Measurements from ENCODE around the gene RBBP8. TPM values are rescaled to one million over a fixed set of nuclear protein-coding genes. Genes with fewer than 3 reads are reported as not detected.

RBBP8 gene
- total and polyA plus RNA-seq, 2 experiments from 2014 or later: 13.1 to 25.7 TPM

DNA sequence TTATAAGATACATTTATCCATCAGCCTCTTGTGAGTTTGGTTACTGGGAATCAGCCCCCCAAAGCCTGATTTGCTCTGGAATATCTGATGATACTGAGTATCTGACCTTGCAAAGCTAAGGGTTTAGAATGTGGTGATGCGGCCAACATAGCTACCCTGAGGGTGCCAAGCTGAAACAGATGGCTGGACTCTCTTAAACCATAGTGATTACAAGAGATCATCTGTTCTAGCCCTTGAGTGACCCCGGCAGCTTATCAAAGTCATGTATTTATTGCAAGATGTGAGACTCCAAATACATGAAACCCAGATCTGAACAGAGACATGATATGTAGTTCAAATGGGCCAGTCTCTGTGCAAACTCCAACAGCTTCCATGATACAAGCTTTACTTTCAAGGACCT, 124.0 kb downstream of the RBBP8 start:
- no peaks in the 10 kb centered on the region for H4K20me1 ChIP-seq (ENCODE audit: insufficient read depth, poor library complexity, severe bottlenecking)
- H3K4me3 ChIP-seq: no peak overlapping the region
- H2AFZ ChIP-seq: no peak overlapping the region
- WGBS (ENCODE audit: low lambda C conversion rate, missing lambda C conversion rate): 74% methylated on average over 2 of the region's 2 CpGs
- TF ChIP-seq EZH2 (IDR thresholded peaks at IDR 0.05; ENCODE audit: borderline replicate concordance) (no peak), EZH2phosphoT487 (IDR thresholded peaks at IDR 0.05; ENCODE audit: low read depth, severe bottlenecking, unreplicated experiment) (no peak)
- TF ChIP-seq, protein P1, sequence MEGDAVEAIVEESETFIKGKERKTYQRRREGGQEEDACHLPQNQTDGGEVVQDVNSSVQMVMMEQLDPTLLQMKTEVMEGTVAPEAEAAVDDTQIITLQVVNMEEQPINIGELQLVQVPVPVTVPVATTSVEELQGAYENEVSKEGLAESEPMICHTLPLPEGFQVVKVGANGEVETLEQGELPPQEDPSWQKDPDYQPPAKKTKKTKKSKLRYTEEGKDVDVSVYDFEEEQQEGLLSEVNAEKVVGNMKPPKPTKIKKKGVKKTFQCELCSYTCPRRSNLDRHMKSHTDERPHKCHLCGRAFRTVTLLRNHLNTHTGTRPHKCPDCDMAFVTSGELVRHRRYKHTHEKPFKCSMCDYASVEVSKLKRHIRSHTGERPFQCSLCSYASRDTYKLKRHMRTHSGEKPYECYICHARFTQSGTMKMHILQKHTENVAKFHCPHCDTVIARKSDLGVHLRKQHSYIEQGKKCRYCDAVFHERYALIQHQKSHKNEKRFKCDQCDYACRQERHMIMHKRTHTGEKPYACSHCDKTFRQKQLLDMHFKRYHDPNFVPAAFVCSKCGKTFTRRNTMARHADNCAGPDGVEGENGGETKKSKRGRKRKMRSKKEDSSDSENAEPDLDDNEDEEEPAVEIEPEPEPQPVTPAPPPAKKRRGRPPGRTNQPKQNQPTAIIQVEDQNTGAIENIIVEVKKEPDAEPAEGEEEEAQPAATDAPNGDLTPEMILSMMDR (IDR thresholded peaks at IDR 0.05; ENCODE audit: poor library complexity): no peak
- no peaks in the 10 kb centered on the region for H3K79me2 ChIP-seq
- no peak overlapping the region for H3K4me2 ChIP-seq
- no peaks in the 10 kb centered on the region for H3K9me2 ChIP-seq (replicated peaks; ENCODE audit: insufficient read depth)
- no peak overlapping the region for H3K27ac ChIP-seq
- no peaks in the 10 kb centered on the region for H3K36me3 ChIP-seq (replicated peaks; ENCODE audit: insufficient read depth, low read depth)
- DNase-seq (ENCODE audit: low spot score): no peak
- H3K27me3 ChIP-seq: no peaks in the 10 kb centered on the region
- H3K9me3 ChIP-seq (ENCODE audit: low read depth): no peaks in the 10 kb centered on the region
- H3K4me1 ChIP-seq (ENCODE audit: insufficient read depth): peaks cover 4% of the 10 kb centered on the region

DNA sequence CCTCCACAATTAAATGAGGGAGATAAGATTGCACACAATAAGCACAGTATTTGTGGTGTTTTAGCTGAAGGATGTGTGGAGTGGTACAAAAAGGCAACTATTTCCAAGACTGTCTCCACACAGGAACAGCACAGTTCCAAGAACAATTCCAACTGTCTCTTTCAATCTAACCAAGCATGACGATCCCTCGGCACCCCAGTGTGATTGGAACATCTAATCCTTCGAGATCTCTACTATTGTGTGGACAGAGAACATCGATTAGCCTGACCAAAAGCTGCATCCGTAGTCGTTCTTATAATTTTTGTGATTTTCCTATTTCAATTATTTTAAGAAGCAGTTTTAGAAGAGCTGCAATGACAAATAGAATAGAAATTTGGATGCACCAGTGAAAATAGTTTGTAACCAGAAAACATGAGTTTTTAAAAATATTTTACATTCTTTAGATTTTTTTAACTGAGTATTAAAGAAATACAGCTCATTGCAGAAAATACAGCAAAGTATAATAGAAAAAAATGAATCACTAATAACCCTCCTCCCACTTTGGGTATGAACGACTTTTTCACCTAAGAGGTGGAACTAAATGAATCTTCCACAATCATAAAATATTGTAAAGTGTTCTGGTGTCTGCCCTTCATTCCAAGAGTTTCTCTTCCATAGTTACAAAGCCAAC, 125.8 kb downstream of the RBBP8 start:
- H3K27me3 ChIP-seq: no peaks in the 10 kb centered on the region
- no peak for DNase-seq (ENCODE audit: low spot score)
- H3K9me3 ChIP-seq (ENCODE audit: low read depth): no peaks in the 10 kb centered on the region
- no peaks in the 10 kb centered on the region for H3K9me2 ChIP-seq (replicated peaks; ENCODE audit: insufficient read depth)
- no peaks in the 10 kb centered on the region for H3K36me3 ChIP-seq (replicated peaks; ENCODE audit: insufficient read depth, low read depth)
- no peaks in the 10 kb centered on the region for H3K79me2 ChIP-seq
- peaks cover 4% of the 10 kb centered on the region for H3K4me1 ChIP-seq (ENCODE audit: insufficient read depth)
- H4K20me1 ChIP-seq (ENCODE audit: insufficient read depth, poor library complexity, severe bottlenecking): no peaks in the 10 kb centered on the region
- WGBS (ENCODE audit: low lambda C conversion rate, missing lambda C conversion rate): 93% methylated on average over 7 of the region's 7 CpGs
- H3K27ac ChIP-seq: no peak overlapping the region
- TF ChIP-seq EZH2 (IDR thresholded peaks at IDR 0.05; ENCODE audit: borderline replicate concordance): no peak
- TF ChIP-seq, protein P1 (IDR thresholded peaks at IDR 0.05; ENCODE audit: poor library complexity): no peak
- no peak for TF ChIP-seq EZH2phosphoT487 (IDR thresholded peaks at IDR 0.05; ENCODE audit: low read depth, severe bottlenecking, unreplicated experiment)
- no peak overlapping the region for H2AFZ ChIP-seq
- H3K4me2 ChIP-seq: no peak overlapping the region
- H3K4me3 ChIP-seq: no peak overlapping the region

DNA sequence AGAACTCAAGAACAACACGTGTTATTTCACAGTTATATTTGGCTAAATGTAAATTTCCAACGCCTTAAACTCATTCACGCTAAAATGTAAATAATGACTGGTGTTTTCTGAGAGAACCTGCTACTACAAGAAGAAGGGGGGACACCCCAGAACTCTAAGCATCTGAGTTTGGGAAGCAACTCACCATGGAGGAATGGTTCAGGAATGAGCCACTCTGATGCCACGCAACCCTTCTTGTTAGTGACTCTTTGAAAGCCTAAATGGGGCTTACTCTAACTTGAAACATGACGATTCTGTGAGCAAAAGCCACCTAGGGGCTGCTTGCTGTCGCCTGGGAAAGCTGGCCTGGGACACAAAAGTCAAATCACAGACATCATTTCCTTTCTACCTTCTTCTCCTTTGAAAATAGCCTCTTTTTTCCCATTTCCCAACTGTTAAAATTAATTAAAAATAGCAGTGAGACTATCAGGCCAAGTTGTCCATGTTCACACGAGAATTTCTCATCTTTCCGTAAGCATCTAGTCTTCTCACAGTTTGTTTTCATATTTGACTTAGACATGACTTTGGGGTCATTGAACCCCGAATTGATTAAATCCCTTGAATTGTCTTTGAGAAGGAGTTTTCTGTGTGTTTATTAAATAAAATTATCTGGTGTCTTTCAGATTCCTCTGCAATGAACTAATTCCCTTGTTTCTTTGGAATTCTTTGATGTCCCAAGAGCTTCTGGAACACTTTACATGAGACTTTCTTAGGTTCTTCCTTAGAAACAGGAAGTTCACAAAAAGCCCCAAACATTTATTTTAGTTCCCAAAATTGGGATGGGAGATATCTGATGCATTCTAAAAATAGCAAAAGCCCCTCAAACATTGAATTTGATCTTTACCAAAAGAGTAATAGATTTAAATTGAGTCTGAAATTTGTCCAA, 126.7 kb downstream of the RBBP8 start:
- 84% methylated on average over 9 of the region's 9 CpGs for WGBS (ENCODE audit: low lambda C conversion rate, missing lambda C conversion rate)
- TF ChIP-seq EZH2phosphoT487 (IDR thresholded peaks at IDR 0.05; ENCODE audit: low read depth, severe bottlenecking, unreplicated experiment) (no peak), EZH2 (IDR thresholded peaks at IDR 0.05; ENCODE audit: borderline replicate concordance) (no peak)
- TF ChIP-seq, protein P1 (IDR thresholded peaks at IDR 0.05; ENCODE audit: poor library complexity): no peak
- no peaks in the 10 kb centered on the region for H3K79me2 ChIP-seq
- no peak overlapping the region for H3K4me2 ChIP-seq
- no peaks in the 10 kb centered on the region for H3K27me3 ChIP-seq
- no peaks in the 10 kb centered on the region for H3K36me3 ChIP-seq (replicated peaks; ENCODE audit: insufficient read depth, low read depth)
- H2AFZ ChIP-seq: no peak overlapping the region
- H3K4me1 ChIP-seq (ENCODE audit: insufficient read depth): peaks cover 4% of the 10 kb centered on the region
- no peak overlapping the region for H3K4me3 ChIP-seq
- DNase-seq (ENCODE audit: low spot score): no peak
- no peaks in the 10 kb centered on the region for H3K9me3 ChIP-seq (ENCODE audit: low read depth)
- no peaks in the 10 kb centered on the region for H3K9me2 ChIP-seq (replicated peaks; ENCODE audit: insufficient read depth)
- no peaks in the 10 kb centered on the region for H4K20me1 ChIP-seq (ENCODE audit: insufficient read depth, poor library complexity, severe bottlenecking)
- H3K27ac ChIP-seq: no peak overlapping the region

Data from hepatocyte (in vitro differentiated cells).